ENCODE results near the gene LYL1. TPM values are rescaled to one million over a fixed set of nuclear protein-coding genes. Genes with fewer than 3 reads are reported as not detected.

The LYL1 gene
- total and polyA plus RNA-seq, 4 donors, result 0.35 to 69.7 (median 2.3) TPM

GRCh38 chr19:13138916-13139198, 36.2 kb upstream of the LYL1 start:
- 70% methylated on average over 10 of the region's 10 CpGs for WGBS
- no peaks in the 10 kb centered on the region for H3K9me3 ChIP-seq (ENCODE audit: control insufficient read depth in 4 of 4, low read length in 3 of 4)
- no peaks in the 10 kb centered on the region for H3K4me1 ChIP-seq (ENCODE audit: control insufficient read depth in 4 of 4, insufficient read depth in 4 of 4, low read length in 3 of 4)
- no peak overlapping the region for H3K27ac ChIP-seq (ENCODE audit: low read depth in 1 of 2, low read length in 2 of 2)
- H3K9ac ChIP-seq (ENCODE audit: low read depth in 1 of 2, low read length in 2 of 2), result no peak overlapping the region
- DNase-seq (ENCODE audit: low spot score), result no peak
- peaks cover 12 to 39% (median 15%) of the 10 kb centered on the region in 4 donors for H3K36me3 ChIP-seq (ENCODE audit: control insufficient read depth in 4 of 4, insufficient read depth in 3 of 4, low read depth in 1 of 4, low read length in 3 of 4)
- TF ChIP-seq FOXA1 (IDR thresholded peaks at IDR 0.05) (no peak), HNF4G (IDR thresholded peaks at IDR 0.05) (no peak), HNF4A (conservative IDR thresholded peaks at IDR 0.05) (no peak), JUND (IDR thresholded peaks at IDR 0.05) (no peak), NR2F2 (IDR thresholded peaks at IDR 0.05) (no peak), GABPA (IDR thresholded peaks at IDR 0.05 in 1 of 2, conservative IDR thresholded peaks at IDR 0.05 in 1 of 2) (no peak), TAF1 (conservative IDR thresholded peaks at IDR 0.05) (no peak), RXRA (IDR thresholded peaks at IDR 0.05) (no peak), RAD21 (IDR thresholded peaks at IDR 0.05) (no peak), SP1 (IDR thresholded peaks at IDR 0.05) (no peak)
- TF ChIP-seq, protein P1, sequence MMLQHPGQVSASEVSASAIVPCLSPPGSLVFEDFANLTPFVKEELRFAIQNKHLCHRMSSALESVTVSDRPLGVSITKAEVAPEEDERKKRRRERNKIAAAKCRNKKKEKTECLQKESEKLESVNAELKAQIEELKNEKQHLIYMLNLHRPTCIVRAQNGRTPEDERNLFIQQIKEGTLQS (IDR thresholded peaks at IDR 0.05), result no peak
- H3K27me3 ChIP-seq (ENCODE audit: control insufficient read depth in 4 of 4, insufficient read depth in 4 of 4, low read length in 3 of 4), result no peaks in the 10 kb centered on the region
- H3K4me3 ChIP-seq (ENCODE audit: low read depth in 1 of 3, low read length in 3 of 3), result no peak overlapping the region

- H3K9ac ChIP-seq (ENCODE audit: low read depth in 1 of 2, low read length in 2 of 2), result no peak overlapping the region
- H3K4me3 ChIP-seq (ENCODE audit: low read depth in 1 of 3, low read length in 3 of 3), result no peak overlapping the region
- H3K36me3 ChIP-seq (ENCODE audit: control insufficient read depth in 4 of 4, insufficient read depth in 3 of 4, low read depth in 1 of 4, low read length in 3 of 4), result peaks cover 12 to 39% (median 15%) of the 10 kb centered on the region in 4 donors
- no peak overlapping the region for H3K27ac ChIP-seq (ENCODE audit: low read depth in 1 of 2, low read length in 2 of 2)
- no peak for DNase-seq (ENCODE audit: low spot score)
- no peaks in the 10 kb centered on the region for H3K9me3 ChIP-seq (ENCODE audit: control insufficient read depth in 4 of 4, low read length in 3 of 4)
- no peak for TF ChIP-seq REST (IDR thresholded peaks at IDR 0.05)
- TF ChIP-seq, protein P2, sequence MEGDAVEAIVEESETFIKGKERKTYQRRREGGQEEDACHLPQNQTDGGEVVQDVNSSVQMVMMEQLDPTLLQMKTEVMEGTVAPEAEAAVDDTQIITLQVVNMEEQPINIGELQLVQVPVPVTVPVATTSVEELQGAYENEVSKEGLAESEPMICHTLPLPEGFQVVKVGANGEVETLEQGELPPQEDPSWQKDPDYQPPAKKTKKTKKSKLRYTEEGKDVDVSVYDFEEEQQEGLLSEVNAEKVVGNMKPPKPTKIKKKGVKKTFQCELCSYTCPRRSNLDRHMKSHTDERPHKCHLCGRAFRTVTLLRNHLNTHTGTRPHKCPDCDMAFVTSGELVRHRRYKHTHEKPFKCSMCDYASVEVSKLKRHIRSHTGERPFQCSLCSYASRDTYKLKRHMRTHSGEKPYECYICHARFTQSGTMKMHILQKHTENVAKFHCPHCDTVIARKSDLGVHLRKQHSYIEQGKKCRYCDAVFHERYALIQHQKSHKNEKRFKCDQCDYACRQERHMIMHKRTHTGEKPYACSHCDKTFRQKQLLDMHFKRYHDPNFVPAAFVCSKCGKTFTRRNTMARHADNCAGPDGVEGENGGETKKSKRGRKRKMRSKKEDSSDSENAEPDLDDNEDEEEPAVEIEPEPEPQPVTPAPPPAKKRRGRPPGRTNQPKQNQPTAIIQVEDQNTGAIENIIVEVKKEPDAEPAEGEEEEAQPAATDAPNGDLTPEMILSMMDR (IDR thresholded peaks at IDR 0.05; ENCODE audit: low read depth, low read length, missing input control), result no peak
- TF ChIP-seq GABPA (IDR thresholded peaks at IDR 0.05 in 1 of 2, conservative IDR thresholded peaks at IDR 0.05 in 1 of 2), result no peak
- TF ChIP-seq EGR1 (IDR thresholded peaks at IDR 0.05; ENCODE audit: low read depth in 2 of 2), result no peak
- TF ChIP-seq RAD21 (IDR thresholded peaks at IDR 0.05), result no peak
- no peak for TF ChIP-seq TAF1 (conservative IDR thresholded peaks at IDR 0.05)
- TF ChIP-seq NR2F2 (IDR thresholded peaks at IDR 0.05), result no peak
- TF ChIP-seq, protein P1 (IDR thresholded peaks at IDR 0.05), result no peak
- H3K27me3 ChIP-seq (ENCODE audit: control insufficient read depth in 4 of 4, insufficient read depth in 4 of 4, low read length in 3 of 4), result no peaks in the 10 kb centered on the region
- H3K4me1 ChIP-seq (ENCODE audit: control insufficient read depth in 4 of 4, insufficient read depth in 4 of 4, low read length in 3 of 4), result no peaks in the 10 kb centered on the region
- 92% methylated on average over 40 of the region's 40 CpGs for WGBS
Observed at GRCh38 chr19:13138171-13138915, 35.7 kb upstream of the LYL1 start.
